ENCODE measurements around the gene SYPL1. TPM values are rescaled to one million over a fixed set of nuclear protein-coding genes. Genes with fewer than 3 reads are reported as not detected.

SYPL1 gene
- total RNA-seq, 4 donors from 2014 or later = 119 to 165 (median 132) TPM

- peak; percentile 17 to 27 for DNase-seq
- Histone ChIP-seq H3K27me3 (no peaks in the 10 kb centered on the region), H3K4me3 (replicated peaks in 1 of 3) (peak overlapping the region; percentile 43 to 83 (median 69)), H3K27ac (peak overlapping the region; percentile 98 to 99 (median 99)), H3K9me3 (no peaks in the 10 kb centered on the region), H3K4me1 (peaks cover 15 to 22% of the 10 kb centered on the region in 2 donors), H3K36me3 (no peaks in the 10 kb centered on the region)
- no peak for TF ChIP-seq CTCF (IDR thresholded peaks at IDR 0.05)
- peak in 1 of 2 donors; percentile 62 for TF ChIP-seq POLR2A (IDR thresholded peaks at IDR 0.05)
- intact Hi-C loops (cut with DNase I) = loop anchor here (10.0 kb wide), 1 partner anchor 56 kb away; no protein-coding TSS in a partner anchor
- WGBS, 2 donors = 5 to 6% methylated on average over 19 of the region's 19 CpGs
Observed at GRCh38 chr7:106110885-106111654, 1.0 kb downstream of the SYPL1 start.

GRCh38 chr7:106110238-106110560, 1.9 kb downstream of the SYPL1 start:
- peak overlapping the region; percentile 98 to 99 (median 99) for H3K27ac ChIP-seq
- intact Hi-C loops (cut with DNase I) = loop anchor here (10.0 kb wide), 1 partner anchor 55 kb away; no protein-coding TSS in a partner anchor
- H3K27me3 ChIP-seq = no peaks in the 10 kb centered on the region
- TF ChIP-seq POLR2A (IDR thresholded peaks at IDR 0.05) (no peak), CTCF (IDR thresholded peaks at IDR 0.05) (no peak)
- H3K4me3 ChIP-seq (replicated peaks in 1 of 3) = no peak overlapping the region
- peaks cover 23 to 24% of the 10 kb centered on the region in 2 donors for H3K4me1 ChIP-seq
- H3K36me3 ChIP-seq = no peaks in the 10 kb centered on the region
- no peaks in the 10 kb centered on the region for H3K9me3 ChIP-seq
- no peak for DNase-seq

- Histone ChIP-seq H3K4me1 (peaks cover 28% of the 10 kb centered on the region in 2 donors), H3K9me3 (no peaks in the 10 kb centered on the region), H3K27ac (peak overlapping the region in 2 of 3 donors; percentile 99), H3K4me3 (replicated peaks in 1 of 3) (no peak overlapping the region), H3K36me3 (no peaks in the 10 kb centered on the region), H3K27me3 (no peaks in the 10 kb centered on the region)
- DNase-seq = no peak
- 90% methylated on average over 6 of the region's 6 CpGs for WGBS, 2 donors
- intact Hi-C loops (cut with DNase I) = loop anchor here (5.0 to 10.0 kb wide), 2 partner anchors 37 to 55 kb away; no protein-coding TSS in a partner anchor
- no peak for TF ChIP-seq CTCF (IDR thresholded peaks at IDR 0.05)
- TF ChIP-seq POLR2A (IDR thresholded peaks at IDR 0.05) = no peak
Observed at GRCh38 chr7:106109521-106110237, 2.4 kb downstream of the SYPL1 start.

- no peak for DNase-seq
- intact Hi-C loops (cut with DNase I) = loop anchor here (5.0 kb wide), 1 partner anchor 37 kb away; no protein-coding TSS in a partner anchor
- H3K27ac ChIP-seq = no peak overlapping the region
- H3K9me3 ChIP-seq = no peaks in the 10 kb centered on the region
- no peak overlapping the region for H3K4me3 ChIP-seq (replicated peaks in 1 of 3)
- H3K36me3 ChIP-seq = no peaks in the 10 kb centered on the region
- H3K27me3 ChIP-seq = no peaks in the 10 kb centered on the region
- TF ChIP-seq CTCF (IDR thresholded peaks at IDR 0.05) = no peak
- peaks cover 29% of the 10 kb centered on the region in 2 donors for H3K4me1 ChIP-seq
- WGBS, 2 donors = 71 to 85% methylated on average over 1 of the region's 1 CpG
Observed at GRCh38 chr7:106108991-106109390, 3.1 kb downstream of the SYPL1 start.

Measured in thyroid gland (tissue), 4 donors.